Measurements from ENCODE around the gene NOS1. TPM values are rescaled to one million over a fixed set of nuclear protein-coding genes. Genes with fewer than 3 reads are reported as not detected.

The NOS1 gene
- total and polyA plus RNA-seq, 2 experiments from 2014 or later: 0.63 to 3.0 TPM

- no peak overlapping the region for H3K27ac Mint-ChIP-seq
- no peaks in the 10 kb centered on the region for H4K20me1 ChIP-seq (replicated peaks; ENCODE audit: insufficient read depth)
- H3F3A ChIP-seq (replicated peaks; ENCODE audit: low read depth): no peaks in the 10 kb centered on the region
- TF ChIP-seq REST (IDR thresholded peaks at IDR 0.05; ENCODE audit: unreplicated experiment): no peak
- no peak for TF ChIP-seq ZNF462 (CRISPR knock-in tag; IDR thresholded peaks at IDR 0.05)
- H3K79me2 ChIP-seq (replicated peaks; ENCODE audit: insufficient read depth): no peaks in the 10 kb centered on the region
- H3K4me3 Mint-ChIP-seq: no peak overlapping the region
- no peaks in the 10 kb centered on the region for H3K27me3 ChIP-seq (ENCODE audit: insufficient read depth)
- no peak overlapping the region for H3K27ac ChIP-seq (ENCODE audit: low read depth)
- H3K36me3 Mint-ChIP-seq (ENCODE audit: low read depth): no peaks in the 10 kb centered on the region
- H3K4me1 ChIP-seq (ENCODE audit: insufficient read depth): peaks cover 7% of the 10 kb centered on the region
- ATAC-seq: no peak
- 0 out of 2 replicates have a peak overlapping the region, but pooled peaks have one; percentile 38 for H2AFZ ChIP-seq
- peaks cover 3% of the 10 kb centered on the region for H3K27me3 Mint-ChIP-seq (ENCODE audit: insufficient read depth, low read depth, poor library complexity)
- H3K9me3 Mint-ChIP-seq: no peaks in the 10 kb centered on the region
- DNase-seq (ENCODE audit: low spot score): no peak
- H3K4me1 Mint-ChIP-seq: peaks cover 17% of the 10 kb centered on the region
- H3K4me2 ChIP-seq: no peak overlapping the region
- H3K36me3 ChIP-seq (ENCODE audit: insufficient read depth): no peaks in the 10 kb centered on the region
- H3K4me3 ChIP-seq: no peak overlapping the region
- no peaks in the 10 kb centered on the region for H3K9me2 ChIP-seq (ENCODE audit: insufficient read depth)
Measured at GRCh38 chr12:117334051-117334450, 27.4 kb downstream of the NOS1 start.
